OCI-LY3 (cell line): ENCODE data around the gene OR6A2.

Source experiments
- CTCF ChIP-seq: fragments of 200-600, 300-600 bp; sonication (generic); IDR thresholded peaks from 2 replicates; pipeline ENCODE4 v1.5.1; 2014; ENCODE audit warnings: antibody characterized with exemption, low read length, low read depth
- EZH2phosphoT487 ChIP-seq: fragments of 200-600 bp; shearing (Covaris generic); IDR thresholded peaks from 2 replicates; pipeline ENCODE4 v1.6.1; 2018; ENCODE audit warnings: antibody characterized with exemption, mixed run types, low read depth

GRCh38 chr11:6778518-6778917 lies 21.0 kb downstream of the OR6A2 start:
- TF ChIP-seq CTCF (no peak), EZH2phosphoT487 (no peak)
